Measurements from ENCODE around the gene ASTN2. TPM values are rescaled to one million over a fixed set of nuclear protein-coding genes. Genes with fewer than 3 reads are reported as not detected.

ASTN2 gene
- total and polyA plus RNA-seq, 9 of the 15 experiments (the other 6 are each of a cell fraction or from before 2014, with no cell fraction given), result 0.56 to 3.5 (median 1.9) TPM

DNA sequence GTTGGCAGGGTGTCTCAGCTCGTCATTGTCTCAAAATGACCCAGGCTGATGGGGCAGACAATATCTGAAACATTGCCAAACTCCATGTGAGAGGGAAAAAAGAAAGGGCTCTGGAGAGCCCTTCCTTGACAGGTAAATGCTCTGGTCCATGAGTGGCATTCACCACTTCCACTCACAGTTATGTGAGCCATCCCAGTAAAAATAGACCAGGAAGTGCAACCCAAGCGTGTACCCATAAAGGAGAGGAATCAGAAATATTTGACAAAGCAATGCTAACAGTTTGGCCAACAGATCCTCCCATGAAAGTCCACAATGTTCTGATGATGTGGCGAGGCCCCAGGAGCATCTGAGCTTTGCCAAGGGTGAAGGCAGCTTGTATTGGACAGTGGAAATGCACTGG lies 49.4 kb downstream of the ASTN2 start (continued):
- TF ChIP-seq, protein P1, sequence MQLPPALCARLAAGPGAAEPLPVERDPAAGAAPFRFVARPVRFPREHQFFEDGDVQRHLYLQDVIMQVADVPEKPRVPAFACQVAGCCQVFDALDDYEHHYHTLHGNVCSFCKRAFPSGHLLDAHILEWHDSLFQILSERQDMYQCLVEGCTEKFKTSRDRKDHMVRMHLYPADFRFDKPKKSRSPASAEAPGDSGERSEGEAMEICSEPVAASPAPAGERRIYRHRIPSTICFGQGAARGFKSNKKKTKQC (CRISPR knock-in tag; IDR thresholded peaks at IDR 0.05), result no peak
- TF ChIP-seq, protein P2, sequence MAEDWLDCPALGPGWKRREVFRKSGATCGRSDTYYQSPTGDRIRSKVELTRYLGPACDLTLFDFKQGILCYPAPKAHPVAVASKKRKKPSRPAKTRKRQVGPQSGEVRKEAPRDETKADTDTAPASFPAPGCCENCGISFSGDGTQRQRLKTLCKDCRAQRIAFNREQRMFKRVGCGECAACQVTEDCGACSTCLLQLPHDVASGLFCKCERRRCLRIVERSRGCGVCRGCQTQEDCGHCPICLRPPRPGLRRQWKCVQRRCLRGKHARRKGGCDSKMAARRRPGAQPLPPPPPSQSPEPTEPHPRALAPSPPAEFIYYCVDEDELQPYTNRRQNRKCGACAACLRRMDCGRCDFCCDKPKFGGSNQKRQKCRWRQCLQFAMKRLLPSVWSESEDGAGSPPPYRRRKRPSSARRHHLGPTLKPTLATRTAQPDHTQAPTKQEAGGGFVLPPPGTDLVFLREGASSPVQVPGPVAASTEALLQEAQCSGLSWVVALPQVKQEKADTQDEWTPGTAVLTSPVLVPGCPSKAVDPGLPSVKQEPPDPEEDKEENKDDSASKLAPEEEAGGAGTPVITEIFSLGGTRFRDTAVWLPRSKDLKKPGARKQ (CRISPR knock-in tag; IDR thresholded peaks at IDR 0.05), result no peak
- TF ChIP-seq, protein P3, sequence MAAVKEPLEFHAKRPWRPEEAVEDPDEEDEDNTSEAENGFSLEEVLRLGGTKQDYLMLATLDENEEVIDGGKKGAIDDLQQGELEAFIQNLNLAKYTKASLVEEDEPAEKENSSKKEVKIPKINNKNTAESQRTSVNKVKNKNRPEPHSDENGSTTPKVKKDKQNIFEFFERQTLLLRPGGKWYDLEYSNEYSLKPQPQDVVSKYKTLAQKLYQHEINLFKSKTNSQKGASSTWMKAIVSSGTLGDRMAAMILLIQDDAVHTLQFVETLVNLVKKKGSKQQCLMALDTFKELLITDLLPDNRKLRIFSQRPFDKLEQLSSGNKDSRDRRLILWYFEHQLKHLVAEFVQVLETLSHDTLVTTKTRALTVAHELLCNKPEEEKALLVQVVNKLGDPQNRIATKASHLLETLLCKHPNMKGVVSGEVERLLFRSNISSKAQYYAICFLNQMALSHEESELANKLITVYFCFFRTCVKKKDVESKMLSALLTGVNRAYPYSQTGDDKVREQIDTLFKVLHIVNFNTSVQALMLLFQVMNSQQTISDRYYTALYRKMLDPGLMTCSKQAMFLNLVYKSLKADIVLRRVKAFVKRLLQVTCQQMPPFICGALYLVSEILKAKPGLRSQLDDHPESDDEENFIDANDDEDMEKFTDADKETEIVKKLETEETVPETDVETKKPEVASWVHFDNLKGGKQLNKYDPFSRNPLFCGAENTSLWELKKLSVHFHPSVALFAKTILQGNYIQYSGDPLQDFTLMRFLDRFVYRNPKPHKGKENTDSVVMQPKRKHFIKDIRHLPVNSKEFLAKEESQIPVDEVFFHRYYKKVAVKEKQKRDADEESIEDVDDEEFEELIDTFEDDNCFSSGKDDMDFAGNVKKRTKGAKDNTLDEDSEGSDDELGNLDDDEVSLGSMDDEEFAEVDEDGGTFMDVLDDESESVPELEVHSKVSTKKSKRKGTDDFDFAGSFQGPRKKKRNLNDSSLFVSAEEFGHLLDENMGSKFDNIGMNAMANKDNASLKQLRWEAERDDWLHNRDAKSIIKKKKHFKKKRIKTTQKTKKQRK (IDR thresholded peaks at IDR 0.05; ENCODE audit: borderline replicate concordance, low read depth, low read length), result no peak
- TF ChIP-seq ZNF586 (CRISPR knock-in tag; conservative IDR thresholded peaks at IDR 0.05) (no peak), POLR2H (tag; IDR thresholded peaks at IDR 0.05; ENCODE audit: low read depth) (no peak), POLR3A (IDR thresholded peaks at IDR 0.05; ENCODE audit: borderline replicate concordance, extremely low read depth, insufficient read depth, insufficient read length) (no peak), WHSC1 (IDR thresholded peaks at IDR 0.05; ENCODE audit: low read length) (no peak)

Data from K562 (cell line).